COR-L47 (cell line): Measurements from ENCODE around the gene ASS1.
A peak's percentile ranks its signal among the peaks of the same experiment; 100 is the strongest.
"Not testable (repeated sequence)": the region's sequence is repeated elsewhere in the genome, so short reads cannot be mapped to it uniquely, and the experiment has no call there.

Experiments used
- DNase-seq: peaks from one replicate; lab custom pipeline; 2025; lab: John Stamatoyannopoulos, UW

The ASS1 gene

GRCh38 chr9:130433947-130434262 lies 10.9 kb upstream of the ASS1 start:
- no peak for DNase-seq

- DNase-seq, result not testable (repeated sequence)
These were observed 10.1 kb upstream of the ASS1 start for GRCh38 chr9:130434656-130435055.

- DNase-seq, result no peak
These were observed 7.6 kb upstream of the ASS1 start for GRCh38 chr9:130437011-130437789.

- DNase-seq, result no peak
These were observed 6.3 kb upstream of the ASS1 start for GRCh38 chr9:130438382-130438981.

- DNase-seq, result no peak
These were observed 3.7 kb upstream of the ASS1 start for GRCh38 chr9:130441031-130441430.

GRCh38 chr9:130442746-130443455 lies 1.9 kb upstream of the ASS1 start:
- no peak for DNase-seq

- DNase-seq, result no peak
These were observed 1.3 kb upstream of the ASS1 start for GRCh38 chr9:130443456-130443801.

GRCh38 chr9:130443840-130444492 lies 795 bp upstream of the ASS1 start:
- DNase-seq, result no peak

- no peak for DNase-seq
These were observed 665 bp downstream of the ASS1 start for GRCh38 chr9:130445268-130445983.

GRCh38 chr9:130446101-130446861 lies 1.5 kb downstream of the ASS1 start:
- DNase-seq, result no peak

GRCh38 chr9:130447193-130447816 lies 2.5 kb downstream of the ASS1 start:
- no peak for DNase-seq

GRCh38 chr9:130448035-130448624 lies 3.4 kb downstream of the ASS1 start:
- no peak for DNase-seq

GRCh38 chr9:130448771-130449603 lies 4.2 kb downstream of the ASS1 start:
- DNase-seq, result no peak

GRCh38 chr9:130450344-130451003 lies 5.7 kb downstream of the ASS1 start:
- no peak for DNase-seq

GRCh38 chr9:130451004-130451390 lies 6.2 kb downstream of the ASS1 start:
- DNase-seq, result no peak

GRCh38 chr9:130451509-130452388 lies 7.0 kb downstream of the ASS1 start:
- peak; percentile 94 for DNase-seq

- no peak for DNase-seq
These were observed 8.1 kb downstream of the ASS1 start for GRCh38 chr9:130452835-130453234.

GRCh38 chr9:130453487-130453886 lies 8.7 kb downstream of the ASS1 start:
- peak; percentile 96 for DNase-seq
